Sciatic nerve (tissue), 2 donors: ENCODE data around the gene RTBDN. TPM values are rescaled to one million over a fixed set of nuclear protein-coding genes. Genes with fewer than 3 reads are reported as not detected.
A peak's percentile ranks its signal among the peaks of the same experiment; 100 is the strongest.

Experiments used
- ATAC-seq: fragments of 200-7000 bp; cut with Tn5 transposase; one replicate; pipeline ENCODE4 v1.9.1; 2020; ENCODE audit warnings: mild to moderate bottlenecking, moderate library complexity
- DNase-seq: peaks from one replicate; pipeline ENCODE4 v3.0.0-alpha.2; 2020; ENCODE audit warnings: low spot score
- intact Hi-C: fragments of 100-400 bp; cut with DNase I; formaldehyde crosslinking; loops from one replicate; pipeline ENCODE4 v1.14.2; 2022
- total RNA-seq: library from RNA; stranded (reverse); fragmentation: NEBNext Ultra II Directional; extraction: Animal tissue kit (Norgen Biotek cat#: 25700); gene quantifications from one replicate; pipeline ENCODE4 v1.2.1, GENCODE V29; 2021
- donor health status: DM: no; HTN: no; CAD: no.
- donor health status: DM: no; HTN: no; CAD: no.

RTBDN gene
- total RNA-seq, 1 donor from 2014 or later: not detected

GRCh38 chr19:12797141-12797587 lies 37.2 kb downstream of the RTBDN start:
- no peak for DNase-seq
- ATAC-seq: no peak
- intact Hi-C loops: no loop called here

GRCh38 chr19:12796146-12797071 lies 38.0 kb downstream of the RTBDN start:
- ATAC-seq (peak; percentile 41), DNase-seq (peak; percentile 86)
- intact Hi-C loops: no loop called here

GRCh38 chr19:12794971-12795381 lies 39.4 kb downstream of the RTBDN start:
- DNase-seq (no peak), ATAC-seq (no peak)
- intact Hi-C loops: loop anchor here (2.0 kb wide), 1 partner anchor 18 kb away; no protein-coding TSS in a partner anchor

- intact Hi-C loops: loop anchor here (2.0 kb wide), 1 partner anchor 18 kb away; no protein-coding TSS in a partner anchor
- ATAC-seq: no peak
Measured at GRCh38 chr19:12794196-12794941, 40.0 kb downstream of the RTBDN start.

GRCh38 chr19:12793290-12794195 lies 40.8 kb downstream of the RTBDN start:
- DNase-seq: peak; percentile 97

More at GRCh38 chr19:12794196-12794941, 40.0 kb downstream of the RTBDN start:
- no peak for DNase-seq

GRCh38 chr19:12792853-12793289 lies 41.5 kb downstream of the RTBDN start:
- DNase-seq (no peak), ATAC-seq (no peak)
- intact Hi-C loops: no loop called here

More at GRCh38 chr19:12793290-12794195, 40.8 kb downstream of the RTBDN start:
- ATAC-seq: peak; percentile 64
- intact Hi-C loops: loop anchor here (2.0 kb wide), 1 partner anchor 17 kb away; no protein-coding TSS in a partner anchor

- intact Hi-C loops: no loop called here
- DNase-seq: peak; percentile 82
- no peak for ATAC-seq
Measured at GRCh38 chr19:12792051-12792852, 42.1 kb downstream of the RTBDN start.

GRCh38 chr19:12791345-12792050 lies 42.9 kb downstream of the RTBDN start, which contains the start of gene JUNB:
Gene JUNB, plus strand, starts transcription at chr19:12791486. Its CDS starts 286 bp downstream, at chr19:12791772.
- intact Hi-C loops: no loop called here
- ATAC-seq (peak; percentile 83), DNase-seq (peak; percentile 99)

- intact Hi-C loops: no loop called here
- DNase-seq (peak; percentile 60), ATAC-seq (no peak)
Measured at GRCh38 chr19:12790628-12791344, 43.6 kb downstream of the RTBDN start.

- peak; percentile 71 for ATAC-seq
- intact Hi-C loops: no loop called here
- DNase-seq: peak; percentile 99
Measured at GRCh38 chr19:12789904-12790619, 44.3 kb downstream of the RTBDN start.

GRCh38 chr19:12789098-12789903 lies 45.1 kb downstream of the RTBDN start:
- DNase-seq: peak; percentile 75
- intact Hi-C loops: no loop called here
- ATAC-seq: no peak

- DNase-seq (peak; percentile 90), ATAC-seq (no peak)
- intact Hi-C loops: no loop called here
Measured at GRCh38 chr19:12788682-12789097, 45.7 kb downstream of the RTBDN start.

GRCh38 chr19:12788042-12788681 lies 46.2 kb downstream of the RTBDN start:
- ATAC-seq (no peak), DNase-seq (no peak)
- intact Hi-C loops: no loop called here

GRCh38 chr19:12787458-12787857 lies 46.9 kb downstream of the RTBDN start:
- DNase-seq: no peak
- no peak for ATAC-seq
- intact Hi-C loops: no loop called here

GRCh38 chr19:12786952-12787351 lies 47.4 kb downstream of the RTBDN start:
- intact Hi-C loops: no loop called here
- DNase-seq: no peak
- ATAC-seq: no peak
